DMS 273 treated with DMSO at 0.1 percent for 48 hours (cell line): ENCODE data around the gene YDJC.
"Not testable (repeated sequence)": the region's sequence is repeated elsewhere in the genome, so short reads cannot be mapped to it uniquely, and the experiment has no call there.

ENCODE experiments used
- DNase-seq: peaks from one replicate; lab custom pipeline; 2025; lab: John Stamatoyannopoulos, UW

YDJC gene

DNA sequence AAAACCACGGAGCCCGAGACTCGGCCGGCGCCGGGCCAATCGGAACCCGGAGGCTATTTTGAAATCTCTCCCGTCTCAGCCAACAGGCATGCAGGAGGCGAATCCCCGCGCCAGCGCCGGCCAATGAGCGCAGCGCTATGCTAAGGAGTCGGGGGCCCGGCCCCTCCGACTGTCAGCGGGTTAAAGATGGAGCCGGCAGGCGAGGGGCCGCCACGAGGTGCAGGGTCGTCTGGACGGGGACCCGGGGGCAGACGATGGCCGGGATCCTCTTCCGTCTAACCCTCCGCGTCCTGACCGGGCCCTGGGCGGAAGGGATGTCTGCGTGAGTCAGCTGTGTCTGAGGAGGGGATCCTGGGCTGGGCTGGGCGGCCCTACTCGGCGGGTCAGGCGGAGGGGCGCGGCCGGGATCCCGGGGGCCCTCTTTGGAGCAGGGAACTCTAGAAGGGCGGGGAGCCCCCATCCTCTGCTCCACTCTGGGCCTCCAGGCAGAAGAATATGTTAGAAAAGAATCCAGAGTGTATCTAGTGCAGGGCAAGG, 22.3 kb upstream of the YDJC start:
- DNase-seq: peak; percentile 58

DNA sequence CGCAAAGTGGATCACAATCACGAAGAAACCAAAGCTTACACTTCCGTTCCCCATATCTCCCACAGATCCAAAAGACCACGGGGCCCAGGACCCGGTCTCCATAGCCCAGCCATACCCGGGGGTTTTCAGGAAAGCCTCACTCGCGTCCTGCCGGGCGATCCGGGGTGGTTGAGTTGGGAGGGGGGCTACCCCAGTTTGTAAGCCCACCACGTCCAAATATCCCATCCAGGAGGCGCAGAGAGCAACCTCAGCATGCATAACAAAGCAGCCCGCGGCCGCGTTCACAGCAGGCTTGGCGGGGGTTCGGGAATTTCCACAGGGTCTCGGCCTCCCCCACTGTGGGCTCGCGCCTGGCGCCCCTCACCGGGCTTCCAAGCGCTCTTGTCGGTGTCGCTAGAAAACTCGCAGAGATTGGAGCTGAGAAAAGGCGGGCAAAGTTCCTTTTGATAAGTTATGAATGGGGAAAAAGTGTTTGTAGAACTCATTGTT, 21.7 kb upstream of the YDJC start:
- DNase-seq: no peak

DNA sequence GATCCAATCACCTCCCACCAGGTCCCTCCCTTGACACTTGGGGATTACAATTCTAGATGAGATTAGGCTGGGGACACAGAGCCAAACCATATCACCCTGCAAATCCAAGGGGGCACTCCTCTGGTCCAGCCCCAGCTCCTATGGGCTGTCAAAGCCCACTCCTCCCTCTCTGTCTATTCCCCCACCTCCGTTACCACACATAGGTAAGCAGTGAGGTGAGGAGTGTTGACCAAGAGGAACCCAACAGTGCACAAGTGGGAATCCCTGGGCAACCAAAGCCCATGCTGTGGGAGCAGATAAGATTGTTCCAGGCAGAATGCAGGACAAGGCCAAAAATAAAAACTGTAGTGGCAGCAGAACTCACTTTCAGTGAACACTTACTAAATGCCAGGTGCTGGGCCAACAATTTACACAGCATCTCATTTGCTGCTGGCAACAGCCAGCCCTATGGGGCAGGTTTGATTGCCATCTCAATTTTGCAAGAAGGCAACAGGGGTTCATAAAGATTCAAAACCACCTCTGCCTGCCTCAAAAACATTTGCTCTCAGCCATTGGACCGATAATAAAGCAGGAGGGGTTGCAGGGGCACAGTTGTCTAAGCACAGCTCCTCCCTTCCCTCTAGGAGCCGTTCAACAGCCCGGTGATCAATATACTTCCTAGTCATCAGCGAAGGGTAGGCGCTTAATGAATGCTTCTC, 21.1 kb upstream of the YDJC start:
- DNase-seq: no peak

DNA sequence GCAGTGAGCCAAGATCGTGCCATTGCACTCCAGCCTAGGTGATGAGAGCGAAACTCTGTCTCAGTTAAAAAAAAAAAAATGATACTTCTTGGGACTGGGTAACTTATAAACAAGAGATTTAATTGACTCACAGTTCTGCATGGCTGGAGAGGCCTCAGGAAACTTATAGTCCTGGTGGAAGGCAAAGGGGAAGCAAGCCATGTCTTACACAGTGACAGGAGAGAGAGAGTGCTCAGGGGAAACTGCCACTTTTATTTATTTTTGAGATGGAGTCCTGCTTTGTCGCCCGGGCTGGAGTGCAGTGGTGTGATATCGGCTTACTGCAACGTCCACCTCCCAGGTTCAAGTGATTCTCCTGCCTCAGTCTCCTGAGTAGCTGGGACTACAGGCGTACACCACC, 20.5 kb upstream of the YDJC start:
- DNase-seq: no peak

DNA sequence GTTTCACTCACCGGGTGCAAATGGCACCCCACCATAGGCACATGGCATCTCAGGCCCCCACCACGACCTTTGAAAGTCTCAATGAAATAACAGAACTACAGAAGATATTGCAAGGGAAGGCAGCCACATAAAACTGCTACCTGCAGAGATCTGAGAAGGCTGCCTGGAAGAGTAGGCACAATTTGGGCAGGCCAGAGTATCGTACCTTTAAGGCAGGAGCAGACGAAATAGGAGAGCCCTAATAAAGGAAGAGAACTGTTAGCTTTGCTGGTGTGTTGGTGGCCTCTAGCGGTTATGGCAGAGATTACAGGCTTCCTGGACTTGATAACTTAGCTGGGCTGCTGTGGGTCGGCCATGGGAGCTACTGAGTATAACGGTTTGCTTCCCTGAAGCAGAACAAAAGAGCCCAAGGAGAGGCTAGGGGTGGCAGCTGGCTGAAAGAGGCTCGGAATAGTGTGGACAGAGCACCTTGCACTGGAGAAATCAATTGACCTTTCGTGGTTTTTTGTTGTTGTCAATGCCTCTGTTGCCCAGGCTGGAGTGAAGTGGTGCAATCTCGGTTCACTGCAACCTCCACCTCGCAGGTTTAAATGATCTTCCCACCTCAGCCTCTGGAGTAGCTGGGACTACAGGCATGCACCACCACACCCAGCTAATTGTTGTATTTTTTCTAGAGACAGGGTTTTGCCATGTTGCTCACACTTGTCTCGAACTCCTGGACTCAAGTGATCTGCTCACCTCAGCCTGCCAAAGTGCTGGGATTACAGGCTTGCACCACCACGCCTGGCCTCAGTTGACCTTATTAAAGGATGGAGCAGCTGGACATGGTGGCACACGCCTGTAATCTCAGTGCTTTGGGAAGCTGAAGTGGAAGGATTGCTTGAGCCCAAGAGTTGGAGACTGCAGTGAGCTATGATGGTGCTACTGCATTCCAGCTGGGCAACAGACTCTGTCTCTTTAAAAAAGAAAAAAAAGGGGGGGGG, 17.1 kb upstream of the YDJC start:
- peak; percentile 29 for DNase-seq

DNA sequence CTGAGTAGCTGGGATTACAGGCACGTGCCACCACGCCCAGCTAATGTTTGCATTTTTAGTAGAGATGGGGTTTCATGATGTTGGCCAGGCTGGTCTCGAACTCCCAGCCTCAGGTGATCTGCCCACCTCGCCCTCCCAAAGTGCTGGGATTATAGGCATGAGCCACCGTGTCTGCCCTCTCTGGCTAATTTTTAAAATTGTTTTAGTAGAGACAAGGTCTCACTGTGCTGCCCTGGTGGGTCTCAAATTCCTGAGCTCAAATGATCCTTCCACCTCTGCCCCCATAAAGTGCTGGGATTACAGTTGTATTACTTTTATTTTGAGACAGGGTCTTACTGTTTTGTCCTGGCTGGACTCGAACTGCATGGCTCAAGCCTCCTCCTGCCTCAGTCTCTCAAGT, 15.7 kb upstream of the YDJC start:
- DNase-seq: not testable (repeated sequence)

DNA sequence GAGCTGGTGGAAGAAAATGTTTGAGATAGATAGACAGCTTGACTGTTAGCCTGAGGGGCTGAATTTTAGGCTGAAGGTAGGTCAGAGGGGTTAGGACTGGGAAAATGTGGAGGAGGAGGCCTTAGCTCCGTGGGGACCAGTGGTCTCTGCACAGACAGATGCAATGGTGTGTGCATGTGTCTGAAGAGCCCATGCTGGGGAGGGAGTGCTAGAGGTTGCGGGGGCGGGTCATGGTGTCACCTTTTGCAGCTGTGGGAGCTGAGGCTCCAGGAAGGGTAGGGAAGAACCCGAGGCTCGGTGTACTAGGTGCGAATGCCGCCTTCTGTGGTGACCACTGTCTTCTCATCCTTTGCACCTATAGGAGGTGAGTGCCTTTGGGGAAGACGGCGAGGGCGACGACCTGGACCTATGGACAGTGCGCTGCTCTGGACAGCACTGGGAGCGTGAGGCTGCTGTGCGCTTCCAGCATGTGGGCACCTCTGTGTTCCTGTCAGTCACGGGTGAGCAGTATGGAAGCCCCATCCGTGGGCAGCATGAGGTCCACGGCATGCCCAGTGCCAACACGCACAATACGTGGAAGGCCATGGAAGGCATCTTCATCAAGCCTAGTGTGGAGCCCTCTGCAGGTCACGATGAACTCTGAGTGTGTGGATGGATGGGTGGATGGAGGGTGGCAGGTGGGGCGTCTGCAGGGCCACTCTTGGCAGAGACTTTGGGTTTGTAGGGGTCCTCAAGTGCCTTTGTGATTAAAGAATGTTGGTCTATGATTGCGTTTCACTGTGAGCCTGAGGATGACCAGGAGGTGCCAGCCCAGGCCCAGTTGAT, 13.9 kb upstream of the YDJC start:
- DNase-seq: no peak

DNA sequence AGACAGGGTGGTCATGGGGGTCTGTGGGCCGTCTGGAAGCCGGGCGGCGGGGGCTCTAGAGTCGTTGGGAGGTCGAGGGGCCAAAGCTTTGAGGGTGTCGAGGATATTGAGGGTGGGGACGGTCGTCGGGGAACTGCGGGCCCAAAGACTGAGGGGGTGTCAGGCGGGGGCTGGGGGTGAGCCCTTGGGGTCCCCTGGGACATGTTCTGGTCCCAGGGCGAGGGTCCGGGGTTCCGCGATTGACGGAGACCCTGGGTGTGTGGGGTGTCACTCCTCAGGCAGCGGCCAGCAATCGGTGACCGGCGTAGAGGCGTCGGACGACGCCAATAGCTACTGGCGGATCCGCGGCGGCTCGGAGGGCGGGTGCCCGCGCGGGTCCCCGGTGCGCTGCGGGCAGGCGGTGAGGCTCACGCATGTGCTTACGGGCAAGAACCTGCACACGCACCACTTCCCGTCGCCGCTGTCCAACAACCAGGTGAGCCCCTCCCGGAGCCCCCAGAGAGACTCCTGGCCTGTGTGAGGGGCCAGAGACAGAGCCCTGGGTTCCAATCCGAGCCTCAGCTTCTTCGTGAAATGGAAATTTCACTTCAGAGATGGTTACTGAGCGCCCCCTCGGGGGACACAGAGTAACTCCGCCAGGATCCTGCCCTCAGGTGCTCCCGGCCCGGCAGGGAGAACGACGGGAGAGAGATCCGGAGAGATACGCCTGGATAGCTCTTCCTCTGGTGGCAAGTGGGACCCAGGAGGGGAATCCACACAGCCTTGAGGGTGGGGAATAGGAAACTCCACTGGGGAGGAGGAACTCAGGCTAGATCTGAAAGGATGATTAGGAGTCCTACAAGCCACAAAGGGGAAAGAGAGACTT, 13.0 kb upstream of the YDJC start:
- peak; percentile 8 for DNase-seq

DNA sequence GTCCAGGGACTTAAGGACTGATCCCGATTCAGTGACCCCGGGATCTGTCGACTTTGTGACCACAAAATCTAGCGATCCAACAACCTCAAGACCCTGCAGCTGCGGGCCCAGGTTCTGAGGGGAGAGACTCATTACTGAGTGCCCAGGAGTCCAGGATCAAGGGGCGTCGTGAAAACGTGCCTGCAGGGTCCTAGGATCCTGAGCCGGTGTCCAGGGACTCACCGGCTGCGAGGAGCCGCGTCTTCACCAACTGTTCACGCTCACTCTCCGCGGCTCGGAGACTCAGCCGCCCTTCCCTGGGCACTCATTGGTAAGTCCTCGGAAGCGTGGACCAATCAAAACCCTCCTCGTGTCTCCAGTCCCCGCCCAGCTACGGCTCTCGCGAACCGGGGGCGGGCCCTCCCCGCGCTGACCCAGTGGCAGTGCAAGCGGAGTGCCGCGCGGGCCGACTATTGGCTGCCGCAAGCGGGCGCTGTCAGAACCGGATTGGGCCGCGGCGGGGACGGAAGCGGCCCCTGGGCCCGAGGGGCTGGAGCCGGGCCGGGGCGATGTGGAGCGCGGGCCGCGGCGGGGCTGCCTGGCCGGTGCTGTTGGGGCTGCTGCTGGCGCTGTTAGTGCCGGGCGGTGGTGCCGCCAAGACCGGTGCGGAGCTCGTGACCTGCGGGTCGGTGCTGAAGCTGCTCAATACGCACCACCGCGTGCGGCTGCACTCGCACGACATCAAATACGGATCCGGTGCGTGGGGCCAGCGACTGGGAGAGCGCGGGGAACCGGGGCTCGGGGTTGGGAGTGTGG, 12.2 kb upstream of the YDJC start, which contains the start of gene SDF2L1:
SDF2L1 (plus strand) TSS at position 514 of the 795 bp plus-strand sequence; CDS start at position 549, 35 bp downstream.
- peak; percentile 93 for DNase-seq

DNA sequence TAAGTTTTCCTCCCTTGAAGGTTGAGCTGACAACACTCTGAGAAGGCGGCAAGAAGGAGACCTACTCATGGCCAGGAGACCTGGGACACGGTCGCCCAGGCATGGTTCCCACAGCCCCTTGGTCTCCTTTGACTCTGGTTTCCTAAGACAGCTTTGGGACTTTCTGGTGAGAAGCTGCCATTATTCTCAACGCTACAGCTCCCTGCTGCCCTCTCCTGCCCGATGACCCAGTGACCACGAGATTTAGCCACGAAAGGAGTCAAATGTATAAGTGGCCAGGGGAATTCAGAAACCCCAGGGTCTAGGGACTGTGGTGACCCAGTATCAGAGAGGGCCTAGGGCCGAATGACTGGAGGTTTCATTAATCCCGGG, 11.6 kb upstream of the YDJC start:
- no peak for DNase-seq

DNA sequence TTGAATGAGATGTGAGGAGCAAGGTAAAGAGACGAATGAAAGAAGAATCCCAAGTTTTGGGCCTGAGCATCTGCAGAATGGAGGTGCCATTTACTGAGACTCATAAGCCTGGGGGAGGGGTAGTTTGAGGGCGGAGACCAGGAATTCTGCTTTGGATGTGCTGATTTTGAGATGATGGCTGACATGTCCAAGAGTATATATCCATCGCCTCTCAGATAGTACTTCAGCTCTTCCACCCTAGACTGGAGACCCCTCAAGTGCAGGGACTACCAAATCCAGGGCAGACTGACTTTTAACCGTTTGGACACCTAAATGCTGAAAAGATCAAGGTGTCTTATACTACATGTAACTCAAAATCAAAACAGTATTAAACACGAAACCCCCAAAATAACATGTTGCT, 11.0 kb upstream of the YDJC start:
- no peak for DNase-seq

DNA sequence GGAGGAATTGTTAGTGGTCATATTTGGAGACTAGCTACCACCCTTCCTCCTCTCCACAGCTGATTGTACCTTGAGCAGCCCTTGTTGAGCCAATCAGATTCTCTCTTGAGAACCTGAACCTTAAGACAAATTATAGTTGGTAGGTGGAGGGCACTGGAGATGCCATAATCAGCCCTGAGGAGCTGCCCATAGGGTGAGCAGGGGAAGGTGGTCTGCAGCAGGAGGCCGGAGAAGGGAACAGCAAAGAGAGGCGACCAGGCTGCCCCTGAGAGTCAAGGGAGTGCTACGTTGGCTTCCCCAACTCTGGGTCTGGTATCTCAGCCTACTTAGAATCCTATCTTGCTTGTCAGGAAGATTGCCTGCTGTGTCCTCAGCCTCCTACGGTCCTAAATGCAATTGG, 9.5 kb upstream of the YDJC start:
- DNase-seq: no peak

DNA sequence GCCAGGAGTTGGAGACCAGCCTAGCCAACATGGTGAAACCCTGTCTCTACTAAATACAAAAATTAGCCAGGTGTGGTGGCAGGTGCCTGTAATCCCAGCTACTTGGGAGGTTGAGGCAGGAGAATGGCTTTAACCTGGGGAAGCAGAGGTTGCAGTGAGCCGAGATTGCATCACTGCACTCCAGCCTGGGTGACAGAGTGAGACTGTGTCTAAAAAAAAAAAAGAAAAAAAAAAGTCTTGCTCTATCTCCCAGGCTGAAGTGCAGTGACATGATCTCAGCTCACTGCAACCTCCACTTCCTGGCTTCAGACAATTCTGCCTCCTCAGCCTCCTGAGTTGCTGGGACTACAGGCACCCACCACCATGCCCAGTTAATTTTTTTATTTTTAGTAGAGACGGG, 7.6 kb upstream of the YDJC start:
- DNase-seq: not testable (repeated sequence)

DNA sequence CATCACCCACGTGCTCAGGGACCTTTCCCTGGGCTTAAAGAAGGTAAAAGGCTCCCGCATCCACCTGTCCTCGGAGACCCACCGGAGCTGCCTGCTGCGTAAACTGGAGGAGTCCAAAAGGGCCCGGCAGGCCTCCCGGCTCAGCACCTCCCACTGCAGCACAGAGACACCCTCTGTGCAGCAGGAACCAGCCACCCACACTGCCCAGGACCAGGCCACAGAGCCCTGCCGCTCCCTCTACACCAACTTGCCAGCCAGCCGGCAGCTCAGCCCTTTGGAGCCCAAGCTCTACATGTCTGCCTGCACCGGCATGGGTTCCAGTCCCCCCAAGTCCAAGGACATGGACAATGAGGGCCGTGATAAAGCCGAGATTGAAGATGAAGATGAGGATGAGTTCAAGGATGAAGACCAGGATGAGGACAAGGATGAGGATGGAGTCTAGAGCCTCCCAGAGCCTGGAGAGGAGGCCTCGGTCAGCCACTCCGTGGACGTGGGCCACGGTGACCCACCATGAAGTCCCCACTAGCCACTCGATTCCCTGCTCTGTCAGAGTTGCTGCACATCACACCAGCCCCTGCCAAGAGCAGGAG, 6.9 kb upstream of the YDJC start:
- no peak for DNase-seq

DNA sequence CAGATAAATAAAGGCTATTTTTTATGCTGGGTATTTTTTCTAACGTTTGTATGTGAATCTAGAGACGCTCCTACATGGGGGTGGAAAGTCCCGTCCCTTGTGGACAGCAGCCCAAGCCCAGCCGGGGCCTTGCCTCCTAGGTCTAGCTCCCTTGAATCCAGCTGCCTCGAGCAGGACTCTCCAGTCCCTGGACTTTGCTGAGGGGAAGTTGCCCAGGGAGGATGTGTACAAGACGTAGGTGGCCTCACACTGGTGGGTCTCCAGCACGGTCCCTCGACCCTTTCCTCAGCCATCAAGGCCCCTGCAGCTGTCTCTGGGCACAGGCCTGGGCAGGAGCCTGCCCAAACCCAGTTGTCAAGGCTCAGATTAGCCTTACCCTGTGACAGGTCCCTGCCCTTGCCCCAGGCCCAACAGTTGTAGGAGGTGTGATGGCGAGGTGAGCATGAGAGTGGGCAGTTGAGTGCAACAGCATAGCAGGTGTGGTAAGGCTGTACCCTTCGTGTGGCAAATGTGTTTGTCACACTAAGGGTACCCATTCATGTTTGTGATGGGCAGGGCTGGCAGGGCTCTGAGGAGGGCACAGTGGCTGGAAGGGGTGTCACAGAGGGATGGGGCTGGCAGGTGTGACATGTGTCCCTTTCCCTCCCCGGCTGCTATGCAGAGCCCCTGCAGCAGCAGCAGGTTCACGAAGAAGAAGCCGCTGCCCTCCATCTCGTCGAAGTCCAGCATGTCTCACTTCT, 6.1 kb upstream of the YDJC start:
- no peak for DNase-seq

DNA sequence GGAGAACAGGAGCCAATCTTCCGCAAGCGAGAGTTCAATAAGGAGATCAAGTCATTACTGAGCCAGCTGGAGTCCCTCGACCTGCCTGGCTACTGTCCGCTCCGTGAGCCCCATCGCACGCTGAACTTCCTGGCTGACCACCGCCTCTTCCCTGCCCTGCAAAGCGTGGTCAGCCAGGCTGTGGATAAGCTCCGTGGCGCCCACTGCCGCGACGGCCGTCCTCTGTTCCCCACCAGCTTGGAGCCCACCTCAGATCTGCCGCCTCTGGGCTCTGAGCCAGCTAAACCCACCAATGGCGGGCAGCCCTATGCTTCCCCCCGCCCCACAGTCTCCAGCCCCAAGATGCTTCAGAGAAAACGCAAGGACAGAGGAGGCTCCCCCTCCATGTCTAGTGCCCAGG, 5.0 kb upstream of the YDJC start:
- no peak for DNase-seq

DNA sequence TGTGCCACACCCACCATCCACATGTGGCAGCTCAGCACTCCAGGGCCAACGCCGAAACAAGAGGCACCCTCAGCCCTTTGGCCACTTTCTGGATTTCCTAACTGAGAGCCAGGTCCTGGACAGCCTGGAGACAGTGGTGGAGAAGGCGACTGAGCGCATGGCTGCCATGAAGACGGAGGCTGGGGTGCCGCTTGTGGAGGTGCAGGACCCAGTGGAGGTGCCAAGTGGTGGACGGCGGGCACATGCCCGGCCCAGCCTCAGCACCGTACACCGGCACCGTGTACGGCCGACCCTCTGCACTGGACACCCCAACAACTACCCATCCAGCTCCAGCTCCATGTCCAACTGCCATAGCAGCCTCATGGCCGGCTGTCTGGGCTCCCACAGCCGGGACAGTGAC, 4.3 kb upstream of the YDJC start:
- no peak for DNase-seq

DNA sequence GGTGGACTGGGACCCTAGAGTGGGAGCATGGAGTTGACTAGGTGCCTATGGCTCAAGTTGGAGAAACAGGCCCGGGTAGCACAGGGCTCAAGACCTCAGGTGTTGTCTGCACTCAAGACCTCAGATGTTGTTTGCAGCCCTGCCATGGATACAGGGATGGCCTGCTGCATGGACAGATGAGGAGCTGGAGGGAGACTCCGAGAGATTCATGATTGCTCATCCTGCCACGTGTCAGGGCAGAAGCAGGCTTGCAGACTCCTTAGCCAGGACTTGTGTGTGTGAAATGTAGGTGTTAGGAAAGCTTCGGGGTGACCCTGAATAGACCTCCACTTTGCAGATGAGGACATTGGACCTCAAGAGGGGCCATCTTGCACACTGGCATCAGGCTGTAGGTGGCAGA, 3.7 kb upstream of the YDJC start:
- DNase-seq: no peak

DNA sequence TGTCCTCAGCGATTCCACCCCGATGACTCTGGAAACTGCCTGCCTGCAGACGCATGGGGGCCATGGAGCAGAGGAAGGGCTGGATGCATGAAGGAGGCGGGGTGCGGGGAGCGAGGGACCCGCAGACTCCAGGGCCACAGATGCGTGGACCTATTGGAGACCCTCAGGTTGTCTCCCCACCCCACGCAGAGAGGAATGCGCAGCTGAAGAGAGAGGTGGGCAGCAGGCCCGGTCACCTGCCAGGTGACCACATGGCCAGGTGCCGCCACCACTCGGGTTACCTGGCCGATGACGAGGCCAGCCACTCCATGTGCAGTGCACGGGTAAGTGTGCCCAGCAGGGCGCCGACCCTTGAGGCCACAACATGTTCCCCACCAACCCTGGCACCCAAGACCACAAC, 3.1 kb upstream of the YDJC start:
- DNase-seq: no peak
